GM19023 (cell line): ENCODE data around the gene CRYZL1.

Experiments
- ATAC-seq: cut with Tn5 transposase; IDR thresholded peaks from one replicate; pipeline ENCODE4 v1.9.1; 2021; ENCODE audit warnings: mild to moderate bottlenecking, moderate library complexity; ENCODE audit not compliant: unreplicated experiment

The CRYZL1 gene

GRCh38 chr21:33662046-33662445 is 20.5 kb upstream of the CRYZL1 start:
- ATAC-seq = no peak

- no peak for ATAC-seq
These were observed 19.6 kb upstream of the CRYZL1 start for GRCh38 chr21:33661146-33661545.

- ATAC-seq = no peak
These were observed 18.9 kb upstream of the CRYZL1 start for GRCh38 chr21:33660406-33660805.

GRCh38 chr21:33659568-33659949 is 18.0 kb upstream of the CRYZL1 start:
- no peak for ATAC-seq

GRCh38 chr21:33658919-33659567 is 17.5 kb upstream of the CRYZL1 start:
- ATAC-seq = no peak

- ATAC-seq = no peak
These were observed 15.7 kb upstream of the CRYZL1 start for GRCh38 chr21:33657124-33657820.

GRCh38 chr21:33655588-33656221 is 14.2 kb upstream of the CRYZL1 start:
- ATAC-seq = no peak

GRCh38 chr21:33654412-33654811 is 12.9 kb upstream of the CRYZL1 start:
- ATAC-seq = no peak

GRCh38 chr21:33651965-33652680 is 10.6 kb upstream of the CRYZL1 start:
- ATAC-seq = no peak

GRCh38 chr21:33650929-33651509 is 9.5 kb upstream of the CRYZL1 start:
- ATAC-seq = no peak

- ATAC-seq = no peak
These were observed 8.7 kb upstream of the CRYZL1 start for GRCh38 chr21:33650230-33650629.

- ATAC-seq = no peak
These were observed 7.0 kb upstream of the CRYZL1 start for GRCh38 chr21:33648555-33648954.

- ATAC-seq = no peak
These were observed 6.0 kb upstream of the CRYZL1 start for GRCh38 chr21:33647587-33647986.

GRCh38 chr21:33645730-33646129 is 4.2 kb upstream of the CRYZL1 start:
- ATAC-seq = no peak

GRCh38 chr21:33644383-33645074 is 3.0 kb upstream of the CRYZL1 start:
- ATAC-seq = no peak

GRCh38 chr21:33643658-33644311 is 2.2 kb upstream of the CRYZL1 start:
- ATAC-seq = no peak

GRCh38 chr21:33642896-33643657 is 1.5 kb upstream of the CRYZL1 start:
- ATAC-seq = no peak

GRCh38 chr21:33642027-33642895 is 720 bp upstream of the CRYZL1 start, which contains the start of gene ITSN1:
Gene ITSN1, plus strand, starts transcription at chr21:33642501. Its CDS starts 76,328 bp downstream, at chr21:33718829.
- ATAC-seq = peak; percentile 88
